Endodermal cell (in vitro differentiated cells): ENCODE data around the gene IQCF6. TPM values are rescaled to one million over a fixed set of nuclear protein-coding genes. Genes with fewer than 3 reads are reported as not detected.
A peak's percentile ranks its signal among the peaks of the same experiment; 100 is the strongest.

ENCODE experiments used
- DNase-seq: peaks from one replicate; pipeline ENCODE4 v3.0.0-alpha.2; 2017
- H3K27ac ChIP-seq: 2 replicates; pipeline ENCODE4 v1.5.1; 2013; ENCODE audit warnings: mild to moderate bottlenecking, low read depth, low read length, moderate library complexity
- H3K27me3 ChIP-seq: 2 replicates; pipeline ENCODE4 v1.6.1; 2013; ENCODE audit warnings: mild to moderate bottlenecking, low read length, moderate library complexity; ENCODE audit not compliant: insufficient read depth, control insufficient read depth, poor library complexity, severe bottlenecking
- H3K36me3 ChIP-seq: 2 replicates; pipeline ENCODE4 v1.7.0; 2013; ENCODE audit warnings: mild to moderate bottlenecking, low read length, moderate library complexity; ENCODE audit not compliant: control insufficient read depth, insufficient read depth
- H3K4me1 ChIP-seq: one replicate; pipeline ENCODE4 v1.7.0; 2013; ENCODE audit warnings: low read length; ENCODE audit not compliant: control insufficient read depth, insufficient read depth
- H3K4me3 ChIP-seq: 2 replicates; pipeline ENCODE4 v1.5.1; 2013; ENCODE audit warnings: mild to moderate bottlenecking, low read length, moderate library complexity
- H3K9ac ChIP-seq: 2 replicates; pipeline ENCODE4 v1.6.1; 2013; ENCODE audit warnings: mild to moderate bottlenecking, low read length, moderate library complexity; ENCODE audit not compliant: poor library complexity, severe bottlenecking; ENCODE audit errors: extremely low read depth
- H3K9me3 ChIP-seq: 2 replicates; pipeline ENCODE4 v1.6.1; 2013; ENCODE audit warnings: mild to moderate bottlenecking, low read length, moderate library complexity; ENCODE audit not compliant: control insufficient read depth
- H3K27ac Mint-ChIP-seq: 2 replicates; pipeline ENCODE4 v1.8.0; 2020; ENCODE audit warnings: mixed read lengths
- H3K27me3 Mint-ChIP-seq: 2 replicates; pipeline ENCODE4 v1.8.0; 2021; ENCODE audit warnings: mild to moderate bottlenecking, mixed read lengths; ENCODE audit not compliant: insufficient read depth
- H3K36me3 Mint-ChIP-seq: 2 replicates; pipeline ENCODE4 v1.8.0; 2020; ENCODE audit warnings: low read depth, mixed read lengths
- H3K4me1 Mint-ChIP-seq: 2 replicates; pipeline ENCODE4 v1.8.0; 2020; ENCODE audit warnings: mixed read lengths
- H3K4me3 Mint-ChIP-seq: 2 replicates; pipeline ENCODE4 v1.8.0; 2020; ENCODE audit warnings: mild to moderate bottlenecking, moderate library complexity, mixed read lengths
- H3K9me3 Mint-ChIP-seq: 2 replicates; pipeline ENCODE4 v1.8.0; 2020; ENCODE audit warnings: mild to moderate bottlenecking, mixed read lengths
- WGBS, 2 experiments: methylation state at CpG; one replicate each; pipeline versions ENCODE4 v1.1.5 to v1.1.7; 2013; ENCODE audit warnings: missing lambda C conversion rate in 2 of 2, mixed read lengths in 1 of 2; ENCODE audit not compliant: insufficient coverage in 1 of 2, insufficient read length in 1 of 2; 5-methylcytosine and 5-hydroxymethylcytosine counted together
- total RNA-seq, 2 donors: library from RNA; stranded (reverse); fragmentation: NEBNext Ultra II Directional in 1 of 2; extraction: Animal tissue kit (Norgen Biotek cat#: 25700) in 1 of 2; gene quantifications; 2 replicates in 1 of 2; 3 replicates in 1 of 2; pipeline ENCODE4 v1.2.1, GENCODE V29; 2021
- TF ChIP-seq, protein P1 (sequence below): fragments of 200-600 bp; sonication (generic); conservative IDR thresholded peaks from 2 replicates; pipeline ENCODE4 v1.5.0; 2021; ENCODE audit warnings: antibody characterized with exemption, mild to moderate bottlenecking

IQCF6 gene
- total RNA-seq, 2 donors from 2014 or later, result not detected

DNA sequence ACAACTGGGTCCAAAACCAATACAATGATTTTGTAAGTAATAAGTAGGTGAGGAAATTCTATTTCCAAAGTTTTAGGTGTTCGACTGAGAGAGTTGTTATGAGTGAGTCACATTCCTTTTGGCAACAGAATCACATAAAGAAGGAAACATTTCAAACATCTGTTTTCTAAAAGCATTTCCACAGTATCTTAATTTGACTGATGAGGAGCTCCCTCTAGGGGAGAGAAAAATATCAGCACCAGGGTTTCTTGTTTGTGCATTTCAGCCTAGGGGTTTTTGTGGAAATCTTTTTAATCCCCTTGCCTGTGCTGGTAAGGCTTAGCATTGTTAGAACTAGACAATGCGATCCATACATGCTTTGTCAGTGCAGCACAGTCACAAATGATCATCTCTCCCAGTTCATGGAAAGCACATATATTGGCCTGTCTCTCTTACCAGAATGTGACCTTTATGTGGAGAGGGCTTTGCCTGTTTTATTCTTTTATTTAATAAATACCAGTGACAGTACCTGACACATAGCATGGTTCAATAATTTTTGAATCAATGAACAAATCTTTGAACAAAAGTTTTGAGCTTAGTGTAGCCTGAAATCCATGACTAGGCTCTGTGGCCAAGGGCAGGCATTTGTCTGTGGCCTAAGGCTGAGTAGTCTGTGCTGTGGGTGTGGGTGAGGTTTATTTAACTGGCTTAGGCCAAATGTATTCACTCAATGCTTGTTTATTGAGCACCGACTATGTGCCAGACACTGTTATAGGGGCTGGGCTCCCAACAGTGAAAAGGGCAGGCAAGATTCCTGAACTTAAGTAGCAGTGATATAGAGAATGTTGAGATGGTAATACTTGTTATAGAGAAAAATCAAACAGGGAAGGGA, 21.1 kb upstream of the IQCF6 start:
- DNase-seq, result peak; percentile 66
- H3K9me3 ChIP-seq, result peaks cover 14% of the 10 kb centered on the region
- H3K9ac ChIP-seq, result peak overlapping the region; percentile 75
- TF ChIP-seq, protein P1, sequence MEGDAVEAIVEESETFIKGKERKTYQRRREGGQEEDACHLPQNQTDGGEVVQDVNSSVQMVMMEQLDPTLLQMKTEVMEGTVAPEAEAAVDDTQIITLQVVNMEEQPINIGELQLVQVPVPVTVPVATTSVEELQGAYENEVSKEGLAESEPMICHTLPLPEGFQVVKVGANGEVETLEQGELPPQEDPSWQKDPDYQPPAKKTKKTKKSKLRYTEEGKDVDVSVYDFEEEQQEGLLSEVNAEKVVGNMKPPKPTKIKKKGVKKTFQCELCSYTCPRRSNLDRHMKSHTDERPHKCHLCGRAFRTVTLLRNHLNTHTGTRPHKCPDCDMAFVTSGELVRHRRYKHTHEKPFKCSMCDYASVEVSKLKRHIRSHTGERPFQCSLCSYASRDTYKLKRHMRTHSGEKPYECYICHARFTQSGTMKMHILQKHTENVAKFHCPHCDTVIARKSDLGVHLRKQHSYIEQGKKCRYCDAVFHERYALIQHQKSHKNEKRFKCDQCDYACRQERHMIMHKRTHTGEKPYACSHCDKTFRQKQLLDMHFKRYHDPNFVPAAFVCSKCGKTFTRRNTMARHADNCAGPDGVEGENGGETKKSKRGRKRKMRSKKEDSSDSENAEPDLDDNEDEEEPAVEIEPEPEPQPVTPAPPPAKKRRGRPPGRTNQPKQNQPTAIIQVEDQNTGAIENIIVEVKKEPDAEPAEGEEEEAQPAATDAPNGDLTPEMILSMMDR, result peak; percentile 93
- Mint-ChIP-seq H3K27ac (peak overlapping the region; percentile 95), H3K4me3 (peak overlapping the region; percentile 61), H3K27me3 (no peaks in the 10 kb centered on the region), H3K36me3 (peaks cover 6% of the 10 kb centered on the region), H3K4me1 (peaks cover 53% of the 10 kb centered on the region), H3K9me3 (no peaks in the 10 kb centered on the region)
- no peaks in the 10 kb centered on the region for H3K27me3 ChIP-seq
- peak overlapping the region; percentile 85 for H3K4me3 ChIP-seq
- H3K36me3 ChIP-seq, result peaks cover 14% of the 10 kb centered on the region
- H3K27ac ChIP-seq, result no peak overlapping the region
- H3K4me1 ChIP-seq, result peaks cover 7% of the 10 kb centered on the region
- WGBS, 2 experiments, result 25% methylated on average over 2 of the region's 3 CpGs

DNA sequence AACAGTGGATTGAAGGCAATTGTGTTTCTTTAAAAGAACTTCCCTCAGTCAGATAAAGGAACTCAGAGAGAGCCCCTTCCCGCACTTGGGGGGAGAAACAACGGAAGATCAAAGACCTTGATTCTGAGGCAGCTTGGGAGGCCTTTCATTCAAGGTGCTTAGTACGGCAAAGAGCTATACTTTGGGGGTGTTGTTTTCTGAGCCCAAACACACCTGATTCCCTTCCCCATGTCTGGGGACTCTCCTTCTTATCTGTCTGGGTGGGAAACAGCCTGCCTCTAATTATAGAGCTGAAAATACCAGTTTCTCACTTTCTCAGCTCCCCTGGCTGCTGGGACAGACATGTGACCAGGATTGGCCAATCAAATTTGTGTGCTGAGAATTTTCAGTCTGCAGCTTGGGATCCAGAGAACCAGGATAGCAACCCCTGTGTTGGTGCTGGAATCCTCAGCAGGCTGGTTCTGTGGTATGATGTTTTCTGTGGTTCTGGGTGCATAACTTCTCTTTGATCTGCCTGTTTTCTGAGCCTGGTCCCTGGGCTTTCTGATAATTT, 19.4 kb upstream of the IQCF6 start:
- peak overlapping the region; percentile 61 for H3K4me3 Mint-ChIP-seq
- Histone ChIP-seq H3K4me1 (peaks cover 7% of the 10 kb centered on the region), H3K4me3 (peak overlapping the region; percentile 85), H3K27ac (no peak overlapping the region), H3K9me3 (no peaks in the 10 kb centered on the region), H3K27me3 (no peaks in the 10 kb centered on the region), H3K9ac (peak overlapping the region; percentile 75), H3K36me3 (no peaks in the 10 kb centered on the region)
- 39 to 51% methylated on average over 3 of the region's 3 CpGs for WGBS, 2 experiments
- TF ChIP-seq, protein P1, result no peak
- H3K36me3 Mint-ChIP-seq, result no peaks in the 10 kb centered on the region
- H3K9me3 Mint-ChIP-seq, result no peaks in the 10 kb centered on the region
- peak; percentile 80 for DNase-seq
- H3K27me3 Mint-ChIP-seq, result no peaks in the 10 kb centered on the region
- H3K27ac Mint-ChIP-seq, result peak overlapping the region; percentile 85
- peaks cover 57% of the 10 kb centered on the region for H3K4me1 Mint-ChIP-seq

DNA sequence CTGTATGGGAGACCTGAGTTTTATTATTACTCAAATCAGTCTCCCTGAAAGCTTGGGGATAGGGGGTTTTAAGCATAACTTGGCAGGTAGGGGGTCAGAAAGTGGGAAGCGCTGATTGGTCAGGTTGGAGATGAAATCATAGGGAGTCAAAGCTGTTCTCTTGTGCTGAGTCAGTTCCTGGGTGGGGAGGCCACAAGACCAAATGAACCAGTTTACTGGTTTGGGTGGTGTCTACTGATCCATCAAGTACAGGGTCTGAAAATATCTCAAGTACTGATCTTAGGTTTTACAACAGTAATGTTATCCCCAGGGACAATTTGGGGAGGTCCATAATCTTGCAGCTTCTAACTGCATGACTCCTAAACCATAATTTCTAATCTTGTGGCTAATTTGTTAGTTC, 17.8 kb upstream of the IQCF6 start:
- H3K9ac ChIP-seq, result no peak overlapping the region
- H3K9me3 ChIP-seq, result no peaks in the 10 kb centered on the region
- H3K4me3 ChIP-seq, result no peak overlapping the region
- H3K36me3 ChIP-seq, result no peaks in the 10 kb centered on the region
- Mint-ChIP-seq H3K4me1 (peaks cover 48% of the 10 kb centered on the region), H3K27ac (no peak overlapping the region), H3K36me3 (no peaks in the 10 kb centered on the region), H3K4me3 (no peak overlapping the region), H3K27me3 (no peaks in the 10 kb centered on the region), H3K9me3 (no peaks in the 10 kb centered on the region)
- 93 to 100% methylated on average over 1 of the region's 1 CpG for WGBS, 2 experiments
- DNase-seq, result no peak
- TF ChIP-seq, protein P1, result no peak
- peaks cover 7% of the 10 kb centered on the region for H3K4me1 ChIP-seq
- H3K27me3 ChIP-seq, result no peaks in the 10 kb centered on the region
- H3K27ac ChIP-seq, result no peak overlapping the region
